IPS DF 19.7 (cell line): Measurements from ENCODE around the gene PALB2.
"Not testable (repeated sequence)": the region's sequence is repeated elsewhere in the genome, so short reads cannot be mapped to it uniquely, and the experiment has no call there.

ENCODE experiments used
- DNase-seq: peaks from one replicate; pipeline ENCODE4 v3.0.0-alpha.2; 2013; ENCODE audit warnings: low read depth, low spot score

Gene PALB2

GRCh38 chr16:23584186-23585076 is 56.7 kb downstream of the PALB2 start:
- no peak for DNase-seq

- DNase-seq, result not testable (repeated sequence)
Measured at GRCh38 chr16:23583271-23583670, 57.8 kb downstream of the PALB2 start.

DNA sequence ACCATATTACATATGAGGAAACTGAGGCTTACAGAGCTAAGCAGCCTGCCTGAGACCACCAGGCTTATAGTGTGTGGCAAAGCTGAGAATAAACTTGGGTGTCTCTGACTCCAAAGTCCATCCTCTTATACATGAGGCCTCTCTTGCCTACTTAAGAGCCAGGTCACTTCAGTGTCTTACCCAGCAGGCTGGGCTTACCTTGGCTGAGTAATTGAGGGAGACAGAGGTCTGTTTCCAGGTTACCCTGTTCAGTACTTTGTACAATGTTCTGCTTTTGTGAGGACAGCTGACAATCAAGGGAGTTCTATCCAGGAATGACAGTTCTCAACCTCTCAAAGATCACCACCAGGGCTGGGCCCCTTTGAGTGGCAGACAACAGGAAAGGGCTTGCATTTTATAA is 59.3 kb downstream of the PALB2 start:
- DNase-seq, result no peak

DNA sequence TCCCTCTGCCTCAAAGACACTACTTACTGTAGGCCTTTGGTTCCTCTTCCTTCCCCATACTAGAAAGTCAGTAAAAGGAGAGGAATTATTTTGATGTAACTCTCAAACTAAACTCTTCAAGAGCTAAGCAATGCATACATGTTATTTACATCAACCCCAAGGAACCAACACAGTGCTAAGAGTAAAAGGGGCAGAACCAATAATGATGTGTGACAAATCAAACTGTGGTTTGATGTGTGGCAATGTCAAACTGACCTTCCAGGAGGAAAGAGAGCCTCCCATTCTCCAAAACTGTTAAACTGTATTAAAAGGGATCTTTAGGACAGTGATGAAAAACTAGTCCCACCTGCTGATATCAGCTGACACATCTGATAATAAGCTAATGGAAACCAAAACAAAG is 60.7 kb downstream of the PALB2 start:
- no peak for DNase-seq

DNA sequence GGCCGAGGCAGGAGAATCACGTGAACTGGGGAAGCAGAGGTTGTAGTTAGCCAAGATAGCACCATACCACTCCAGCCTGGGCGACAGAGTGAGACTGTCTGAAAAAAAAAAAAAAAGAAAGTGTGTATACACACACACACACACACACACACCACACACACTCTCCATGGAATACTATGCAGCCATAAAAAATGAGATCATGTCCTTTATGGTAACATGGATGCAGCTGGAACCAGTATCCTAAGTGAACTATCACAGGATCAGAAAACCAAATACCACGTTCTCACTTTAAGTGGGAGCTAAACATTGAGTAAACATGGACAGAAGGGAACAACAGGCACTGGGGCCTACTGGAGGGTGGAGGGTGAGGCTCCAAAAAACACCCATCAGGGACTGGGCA is 61.7 kb downstream of the PALB2 start:
- no peak for DNase-seq

GRCh38 chr16:23578101-23578830 is 62.8 kb downstream of the PALB2 start:
- DNase-seq, result no peak

DNA sequence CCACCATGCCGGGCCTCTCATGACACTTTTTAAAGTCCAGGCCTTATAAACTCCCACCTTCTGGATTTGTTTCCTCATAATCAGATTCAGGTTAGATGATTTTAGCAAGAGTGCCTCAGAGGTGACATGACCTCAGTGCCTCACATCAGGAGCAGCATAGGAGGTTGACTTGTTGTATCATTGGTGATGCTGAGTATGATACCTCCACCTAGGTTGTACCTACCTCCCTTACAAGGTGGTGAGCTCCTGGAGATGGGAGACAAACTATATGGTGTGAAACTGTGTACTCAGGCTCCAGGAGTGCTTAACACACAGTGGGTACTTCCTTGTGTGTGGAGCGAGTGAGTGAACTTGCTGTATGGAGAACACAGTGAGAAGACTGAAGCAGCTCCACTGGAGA is 63.6 kb downstream of the PALB2 start:
- DNase-seq, result no peak

DNA sequence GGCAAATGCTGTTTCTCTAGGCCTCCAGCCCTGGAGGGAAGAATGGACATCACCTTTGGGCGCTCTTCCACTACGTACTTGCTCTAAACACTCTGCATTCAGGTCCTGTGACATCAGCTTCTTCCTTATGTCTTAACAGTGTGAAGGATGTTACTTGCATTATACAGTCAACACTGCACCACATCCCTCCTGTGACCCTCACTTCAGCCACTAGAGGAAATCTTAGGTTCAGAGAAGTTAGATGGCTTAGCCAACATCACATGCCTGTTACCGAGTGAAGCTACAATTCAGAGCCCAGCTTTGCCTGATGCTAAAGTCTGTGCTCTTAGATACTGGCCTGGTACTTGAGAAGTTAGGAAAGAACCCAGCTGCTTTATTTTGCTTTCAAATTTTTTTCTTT is 65.3 kb downstream of the PALB2 start:
- no peak for DNase-seq

GRCh38 chr16:23573817-23574216 is 67.3 kb downstream of the PALB2 start:
- no peak for DNase-seq

- no peak for DNase-seq
Measured at GRCh38 chr16:23572394-23572793, 68.7 kb downstream of the PALB2 start.

GRCh38 chr16:23571895-23572294 is 69.2 kb downstream of the PALB2 start:
- no peak for DNase-seq

- DNase-seq, result no peak
Measured at GRCh38 chr16:23570992-23571632, 70.0 kb downstream of the PALB2 start.

DNA sequence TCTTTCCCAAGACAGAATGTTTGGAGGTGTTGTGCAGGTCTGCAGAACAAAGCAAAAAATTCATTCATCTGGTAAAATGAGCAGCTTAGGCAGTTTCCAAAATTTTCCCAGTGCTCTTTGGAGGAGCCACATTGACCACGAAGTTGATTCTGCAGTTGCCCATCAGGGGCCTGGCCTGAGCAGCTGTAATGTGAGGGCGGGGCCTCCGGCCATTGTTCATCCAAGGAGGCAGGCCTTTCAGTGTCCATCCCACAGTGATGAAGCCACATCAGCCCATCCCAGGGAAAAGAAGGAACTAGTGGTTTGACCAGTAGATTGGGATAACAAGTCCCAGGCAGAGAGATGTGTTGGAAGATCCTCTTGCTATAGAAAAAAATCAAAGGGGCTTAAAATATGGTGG is 73.5 kb downstream of the PALB2 start:
- no peak for DNase-seq

GRCh38 chr16:23566724-23567123 is 74.4 kb downstream of the PALB2 start:
- DNase-seq, result no peak

DNA sequence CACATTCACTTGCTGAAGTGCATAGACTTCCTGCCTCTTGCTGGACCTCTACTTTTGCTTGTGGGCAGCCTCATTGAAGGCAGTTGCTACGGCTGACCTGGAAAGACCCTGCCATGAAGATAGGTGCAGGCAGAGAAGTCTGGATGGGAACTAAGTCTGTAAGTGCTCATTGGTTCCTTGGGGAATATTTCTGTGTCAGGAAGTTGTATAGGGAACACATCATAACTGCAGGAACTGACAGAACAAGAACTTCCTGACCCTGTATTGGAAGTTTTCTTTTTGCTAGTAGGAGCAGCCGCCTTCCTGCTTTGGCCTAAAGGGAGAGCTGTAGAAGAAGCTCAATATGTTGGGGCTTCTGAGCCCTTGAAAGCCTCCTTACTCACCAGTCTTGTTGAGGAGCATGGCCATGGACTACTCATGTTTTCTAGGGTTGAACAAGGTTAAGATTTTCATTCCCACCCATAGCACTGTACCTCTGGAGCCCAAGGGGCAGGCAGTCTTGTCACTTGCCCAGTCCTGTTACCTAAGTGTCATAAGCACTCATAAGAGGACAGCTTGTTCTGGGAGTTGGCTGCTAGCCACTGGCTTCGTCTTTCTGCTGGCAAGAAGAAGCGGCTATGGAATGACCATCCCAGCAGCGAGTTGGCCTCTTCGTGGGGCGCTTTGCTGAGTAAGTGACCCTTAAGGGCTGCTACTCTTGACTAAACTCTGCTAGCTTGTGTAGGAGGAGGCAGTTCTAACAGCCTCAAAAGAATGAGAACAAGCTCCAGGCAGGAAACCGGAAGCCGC is 76.3 kb downstream of the PALB2 start:
- no peak for DNase-seq

DNA sequence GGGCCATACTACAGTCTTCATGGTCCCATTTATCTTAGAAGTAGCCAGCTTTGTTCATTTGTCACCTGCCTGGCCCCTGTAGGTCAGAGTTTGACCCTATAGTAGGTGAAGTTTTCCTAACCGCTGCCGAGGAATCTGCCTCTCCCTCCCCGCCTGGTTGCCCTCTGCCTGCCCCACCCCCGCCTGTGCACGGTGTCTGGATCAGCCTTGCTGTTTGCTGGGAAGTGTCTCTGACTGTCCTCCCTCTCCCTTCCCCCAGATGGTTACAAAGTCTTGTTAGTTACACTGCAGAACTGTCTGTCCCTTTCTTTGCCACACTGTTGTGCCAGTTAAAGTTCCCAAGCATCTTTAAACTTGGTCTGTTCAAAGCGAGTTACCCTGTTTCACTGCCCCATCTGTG is 77.9 kb downstream of the PALB2 start:
- DNase-seq, result no peak

DNA sequence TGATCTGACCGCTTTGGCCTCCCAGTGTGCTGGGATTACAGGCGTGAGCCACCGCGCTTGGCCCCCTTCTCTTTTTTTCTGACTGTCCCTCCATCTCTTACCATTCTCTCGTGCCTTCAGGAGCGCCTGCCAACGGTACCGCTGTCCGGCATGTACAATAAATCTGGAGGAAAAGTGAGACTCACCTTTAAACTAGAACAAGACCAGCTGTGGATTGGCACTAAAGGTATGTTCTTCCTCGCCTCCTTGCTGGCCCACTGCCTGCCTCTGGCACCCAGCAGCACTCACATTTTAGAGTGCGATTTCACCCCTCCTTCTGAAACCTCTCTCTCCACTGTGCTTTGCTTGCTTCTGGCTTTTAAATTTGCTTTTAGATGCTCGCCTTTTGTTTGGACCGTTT is 78.6 kb downstream of the PALB2 start:
- DNase-seq, result no peak

DNA sequence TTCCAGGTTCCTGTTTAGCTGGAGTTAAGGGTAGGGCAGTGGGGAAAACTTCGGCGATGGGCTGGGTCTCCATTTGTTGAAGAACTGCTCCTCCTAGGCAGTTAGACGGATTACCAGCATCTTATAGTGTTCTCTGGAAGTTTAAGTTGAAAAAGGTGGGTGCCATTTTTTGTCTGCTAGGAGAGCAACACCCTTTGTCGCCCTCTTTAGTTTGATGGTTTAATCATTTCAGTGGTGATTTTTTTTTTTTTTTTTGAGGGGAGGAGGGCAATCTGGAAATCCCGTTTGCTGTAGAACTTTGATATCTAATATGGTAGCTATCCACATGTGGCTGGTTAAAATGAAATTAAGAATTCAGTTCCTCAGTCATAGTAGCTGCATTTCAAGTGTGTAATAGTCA is 79.5 kb downstream of the PALB2 start:
- DNase-seq, result no peak

- DNase-seq, result no peak
Measured at GRCh38 chr16:23557779-23558702, 83.1 kb downstream of the PALB2 start.

GRCh38 chr16:23556881-23557778 is 84.0 kb downstream of the PALB2 start, which contains the start of the genes EARS2 and UBFD1:
TSS of gene EARS2 (minus strand) at chr16:23557350. CDS start at chr16:23557343, 7 bp downstream.
TSS of gene UBFD1 (plus strand) at chr16:23557727. CDS start at chr16:23557743, 16 bp downstream.
- DNase-seq, result peak; percentile 84
